Uterus (tissue), 4 donors: ENCODE results near the gene DNHD1. TPM values are rescaled to one million over a fixed set of nuclear protein-coding genes. Genes with fewer than 3 reads are reported as not detected.

Experiments
- DNase-seq, 2 donors: peaks; one replicate each; pipeline ENCODE4 v3.0.0-alpha.2; 2019 to 2020
- H3K27ac ChIP-seq, 2 donors: fragments of 200-600 bp; sonication (generic); 1 replicate in 1 of 2; 2 replicates in 1 of 2; pipeline ENCODE4 v1.5.1; 2016 to 2018
- H3K27me3 ChIP-seq, 2 donors: fragments of 200-600 bp; sonication (generic); one replicate each; pipeline ENCODE4 v1.5.1; 2018 to 2019; ENCODE audit warnings: control low read depth in 1 of 2
- H3K36me3 ChIP-seq, 2 donors: fragments of 200-600 bp; sonication (generic); one replicate each; pipeline ENCODE4 v1.5.1; 2019; ENCODE audit warnings: control low read depth in 1 of 2
- H3K4me1 ChIP-seq, 2 donors: fragments of 200-600 bp; sonication (generic); one replicate each; pipeline ENCODE4 v1.5.1; 2018 to 2019; ENCODE audit warnings: control low read depth in 1 of 2
- H3K4me3 ChIP-seq, 2 donors: fragments of 200-600 bp; sonication (generic); 1 replicate in 1 of 2; 2 replicates in 1 of 2; pipeline ENCODE4 v1.5.1; 2018 to 2019; ENCODE audit warnings: mild to moderate bottlenecking in 1 of 2
- H3K9me3 ChIP-seq, 2 donors: fragments of 200-600 bp; sonication (generic); one replicate each; pipeline ENCODE4 v1.5.1; 2019; ENCODE audit warnings: control low read depth in 1 of 2
- POLR2A ChIP-seq, 2 donors: fragments of 450-650 bp; IDR thresholded peaks; one replicate each; pipeline ENCODE4 v1.6.1; 2016; ENCODE audit warnings: antibody characterized with exemption in 2 of 2, mild to moderate bottlenecking in 1 of 2, moderate library complexity in 1 of 2
- intact Hi-C: fragments of 100-400 bp; cut with DNase I; formaldehyde crosslinking; loops from one replicate; pipeline ENCODE4 v1.15.1; 2023; ENCODE audit warnings: low total_unique reads
- total RNA-seq, 4 donors: library from RNA; depleted of rRNA in 3 of 4; stranded (reverse); fragments of >200 nt in 3 of 4; gene quantifications; one replicate each; pipeline versions ENCODE4 v1.1.0 to v1.2.4, GENCODE V29; 2014 to 2023
- TF ChIP-seq, protein P1 (sequence below), 4 experiments: fragments of 200-600 bp in 2 of 4; fragments of 450-650 bp in 2 of 4; sonication (generic) in 2 of 4; IDR thresholded peaks; one replicate each; pipeline ENCODE4 v1.5.1; 2016 to 2019; ENCODE audit warnings: antibody characterized with exemption in 4 of 4, mild to moderate bottlenecking in 2 of 4, moderate library complexity in 1 of 4
- donor health status: DM: yes; HTN: yes; CAD: no.

The DNHD1 gene
- total RNA-seq, 4 donors from 2014 or later: 9.4 to 32.5 (median 22.5) TPM

DNA sequence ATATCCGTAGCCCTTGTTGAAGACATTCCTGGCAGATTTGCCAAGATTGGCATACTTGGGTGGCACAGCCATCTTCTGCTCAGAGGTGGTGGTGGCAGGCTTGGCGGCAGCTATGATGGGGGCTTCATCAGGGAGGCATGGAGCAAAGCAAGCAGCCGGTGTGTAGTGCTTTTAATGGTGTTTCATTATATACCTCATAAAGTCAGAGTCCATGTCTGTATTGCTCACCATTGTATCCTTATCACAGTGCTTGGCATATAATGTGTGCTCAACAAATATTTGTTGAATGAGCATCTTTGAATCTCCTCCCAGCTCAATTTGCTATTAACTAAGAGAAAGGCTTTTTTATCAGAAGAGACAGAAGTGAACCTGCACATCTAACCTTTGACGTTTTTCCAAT lies 7.8 kb upstream of the DNHD1 start:
- H3K27ac ChIP-seq: no peak overlapping the region
- no peaks in the 10 kb centered on the region for H3K36me3 ChIP-seq
- intact Hi-C loops: no loop called here
- no peak overlapping the region for H3K4me3 ChIP-seq
- H3K4me1 ChIP-seq: no peaks in the 10 kb centered on the region
- no peak for DNase-seq
- no peaks in the 10 kb centered on the region for H3K27me3 ChIP-seq
- no peaks in the 10 kb centered on the region for H3K9me3 ChIP-seq
- TF ChIP-seq, protein P1, sequence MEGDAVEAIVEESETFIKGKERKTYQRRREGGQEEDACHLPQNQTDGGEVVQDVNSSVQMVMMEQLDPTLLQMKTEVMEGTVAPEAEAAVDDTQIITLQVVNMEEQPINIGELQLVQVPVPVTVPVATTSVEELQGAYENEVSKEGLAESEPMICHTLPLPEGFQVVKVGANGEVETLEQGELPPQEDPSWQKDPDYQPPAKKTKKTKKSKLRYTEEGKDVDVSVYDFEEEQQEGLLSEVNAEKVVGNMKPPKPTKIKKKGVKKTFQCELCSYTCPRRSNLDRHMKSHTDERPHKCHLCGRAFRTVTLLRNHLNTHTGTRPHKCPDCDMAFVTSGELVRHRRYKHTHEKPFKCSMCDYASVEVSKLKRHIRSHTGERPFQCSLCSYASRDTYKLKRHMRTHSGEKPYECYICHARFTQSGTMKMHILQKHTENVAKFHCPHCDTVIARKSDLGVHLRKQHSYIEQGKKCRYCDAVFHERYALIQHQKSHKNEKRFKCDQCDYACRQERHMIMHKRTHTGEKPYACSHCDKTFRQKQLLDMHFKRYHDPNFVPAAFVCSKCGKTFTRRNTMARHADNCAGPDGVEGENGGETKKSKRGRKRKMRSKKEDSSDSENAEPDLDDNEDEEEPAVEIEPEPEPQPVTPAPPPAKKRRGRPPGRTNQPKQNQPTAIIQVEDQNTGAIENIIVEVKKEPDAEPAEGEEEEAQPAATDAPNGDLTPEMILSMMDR (IDR thresholded peaks at IDR 0.05): no peak
- TF ChIP-seq POLR2A (IDR thresholded peaks at IDR 0.05): no peak

DNA sequence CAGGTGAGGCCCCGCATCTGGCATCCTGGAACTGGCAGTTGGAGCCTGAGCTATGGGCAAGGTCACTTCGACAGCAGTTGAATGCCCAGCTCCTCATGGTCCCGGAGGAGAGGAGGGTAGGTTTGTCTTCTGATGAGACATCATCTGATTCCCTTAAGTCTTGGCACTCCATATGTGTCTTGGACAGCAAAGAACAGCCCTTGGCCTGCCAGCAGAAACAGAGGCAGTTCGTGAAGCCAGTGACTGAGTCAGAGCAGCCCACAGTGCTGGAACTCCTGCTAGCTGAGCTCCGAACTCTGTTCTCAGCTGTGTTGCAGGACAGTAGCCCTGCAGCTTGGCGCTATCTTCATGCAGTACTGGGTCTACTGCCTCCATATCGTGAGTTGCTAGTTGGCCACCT lies 1.0 kb downstream of the DNHD1 start:
- intact Hi-C loops: no loop called here
- Histone ChIP-seq H3K27me3 (no peaks in the 10 kb centered on the region), H3K4me1 (no peaks in the 10 kb centered on the region), H3K36me3 (no peaks in the 10 kb centered on the region), H3K9me3 (no peaks in the 10 kb centered on the region), H3K4me3 (no peak overlapping the region), H3K27ac (no peak overlapping the region)
- TF ChIP-seq, protein P1 (IDR thresholded peaks at IDR 0.05): no peak
- TF ChIP-seq POLR2A (IDR thresholded peaks at IDR 0.05): no peak
- DNase-seq: no peak

DNA sequence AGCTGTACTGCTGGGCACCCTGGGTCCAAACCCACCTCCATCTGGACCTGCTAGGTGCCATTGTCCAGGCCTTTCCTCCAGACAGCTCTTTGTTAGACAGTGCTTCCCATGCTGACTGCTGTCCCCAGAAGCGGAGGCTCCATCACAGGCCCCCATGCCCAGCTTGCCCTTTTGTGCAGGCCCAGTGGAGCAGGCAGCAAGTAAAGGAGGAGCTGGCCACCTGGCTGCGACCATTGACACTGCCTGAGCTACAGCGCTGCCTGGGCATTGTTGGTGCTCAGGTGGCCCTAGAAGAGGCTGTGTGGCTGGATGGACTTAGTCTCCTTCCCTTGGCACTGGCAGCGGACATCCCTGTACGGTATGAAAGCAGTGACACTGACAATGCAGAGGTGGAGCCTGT lies 1.5 kb downstream of the DNHD1 start:
- no peaks in the 10 kb centered on the region for H3K4me1 ChIP-seq
- DNase-seq: no peak
- H3K27ac ChIP-seq: no peak overlapping the region
- intact Hi-C loops: no loop called here
- H3K36me3 ChIP-seq: no peaks in the 10 kb centered on the region
- no peaks in the 10 kb centered on the region for H3K9me3 ChIP-seq
- TF ChIP-seq POLR2A (IDR thresholded peaks at IDR 0.05): no peak
- TF ChIP-seq, protein P1 (IDR thresholded peaks at IDR 0.05): no peak
- H3K4me3 ChIP-seq: no peak overlapping the region
- H3K27me3 ChIP-seq: no peaks in the 10 kb centered on the region

DNA sequence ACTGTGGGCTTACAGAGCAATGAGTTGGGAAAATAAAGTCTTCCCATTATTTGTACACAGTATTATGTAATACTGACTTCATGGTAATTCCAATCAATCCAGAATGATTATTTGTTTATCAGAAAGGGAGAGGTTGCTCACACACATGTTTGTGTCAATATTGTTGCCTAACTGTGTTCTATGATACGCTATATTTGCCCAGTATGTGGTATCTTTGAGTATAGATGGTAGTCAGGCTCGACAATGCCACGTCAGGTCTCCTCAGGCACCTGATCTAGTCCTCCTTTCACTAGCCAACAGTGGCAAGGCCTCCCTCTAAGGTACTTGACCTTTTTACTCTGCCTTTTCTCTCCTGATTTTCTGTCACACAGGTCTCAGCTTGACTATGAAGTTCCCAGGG lies 5.3 kb downstream of the DNHD1 start:
- no peaks in the 10 kb centered on the region for H3K4me1 ChIP-seq
- no peak overlapping the region for H3K27ac ChIP-seq
- H3K36me3 ChIP-seq: no peaks in the 10 kb centered on the region
- no peaks in the 10 kb centered on the region for H3K27me3 ChIP-seq
- H3K9me3 ChIP-seq: no peaks in the 10 kb centered on the region
- no peak for TF ChIP-seq POLR2A (IDR thresholded peaks at IDR 0.05)
- H3K4me3 ChIP-seq: no peak overlapping the region
- intact Hi-C loops: loop anchor here (10.0 kb wide), 1 partner anchor 58 kb away; the partner anchor contains the start of gene HPX
- no peak for DNase-seq

DNA sequence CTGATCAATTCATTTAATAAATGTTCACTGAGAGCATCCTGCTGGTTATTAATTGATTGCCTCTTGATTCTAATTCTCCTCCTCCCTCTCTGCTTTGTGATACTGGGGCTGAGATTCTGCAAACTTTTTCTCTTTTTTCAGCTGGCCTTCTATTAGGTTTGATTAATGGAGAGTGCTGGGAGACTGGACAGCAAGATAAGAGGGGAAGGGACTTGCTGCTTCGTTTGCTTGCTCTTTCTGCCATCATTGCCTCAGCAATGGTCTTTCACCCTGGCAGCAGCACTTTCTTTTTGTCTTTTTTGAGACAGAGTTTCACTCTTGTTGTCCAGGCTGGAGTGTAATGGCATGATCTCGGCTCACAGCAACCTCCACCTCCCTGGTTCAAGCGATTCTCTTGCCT lies 7.1 kb downstream of the DNHD1 start:
- DNase-seq: no peak
- no peaks in the 10 kb centered on the region for H3K9me3 ChIP-seq
- no peaks in the 10 kb centered on the region for H3K27me3 ChIP-seq
- no peaks in the 10 kb centered on the region for H3K36me3 ChIP-seq
- no peak for TF ChIP-seq POLR2A (IDR thresholded peaks at IDR 0.05)
- TF ChIP-seq, protein P1 (IDR thresholded peaks at IDR 0.05): no peak
- intact Hi-C loops: loop anchor here (10.0 kb wide), 1 partner anchor 59 kb away; the partner anchor contains the start of gene HPX
- no peak overlapping the region for H3K4me3 ChIP-seq
- no peak overlapping the region for H3K27ac ChIP-seq
- H3K4me1 ChIP-seq: no peaks in the 10 kb centered on the region
